NCI-H2227 treated with DMSO at 0.1 percent for 48 hours (cell line): Measurements from ENCODE around the gene HDLBP.

ENCODE experiments used
- DNase-seq: peaks from one replicate; lab custom pipeline; 2025; lab: John Stamatoyannopoulos, UW

Gene HDLBP, protein sequence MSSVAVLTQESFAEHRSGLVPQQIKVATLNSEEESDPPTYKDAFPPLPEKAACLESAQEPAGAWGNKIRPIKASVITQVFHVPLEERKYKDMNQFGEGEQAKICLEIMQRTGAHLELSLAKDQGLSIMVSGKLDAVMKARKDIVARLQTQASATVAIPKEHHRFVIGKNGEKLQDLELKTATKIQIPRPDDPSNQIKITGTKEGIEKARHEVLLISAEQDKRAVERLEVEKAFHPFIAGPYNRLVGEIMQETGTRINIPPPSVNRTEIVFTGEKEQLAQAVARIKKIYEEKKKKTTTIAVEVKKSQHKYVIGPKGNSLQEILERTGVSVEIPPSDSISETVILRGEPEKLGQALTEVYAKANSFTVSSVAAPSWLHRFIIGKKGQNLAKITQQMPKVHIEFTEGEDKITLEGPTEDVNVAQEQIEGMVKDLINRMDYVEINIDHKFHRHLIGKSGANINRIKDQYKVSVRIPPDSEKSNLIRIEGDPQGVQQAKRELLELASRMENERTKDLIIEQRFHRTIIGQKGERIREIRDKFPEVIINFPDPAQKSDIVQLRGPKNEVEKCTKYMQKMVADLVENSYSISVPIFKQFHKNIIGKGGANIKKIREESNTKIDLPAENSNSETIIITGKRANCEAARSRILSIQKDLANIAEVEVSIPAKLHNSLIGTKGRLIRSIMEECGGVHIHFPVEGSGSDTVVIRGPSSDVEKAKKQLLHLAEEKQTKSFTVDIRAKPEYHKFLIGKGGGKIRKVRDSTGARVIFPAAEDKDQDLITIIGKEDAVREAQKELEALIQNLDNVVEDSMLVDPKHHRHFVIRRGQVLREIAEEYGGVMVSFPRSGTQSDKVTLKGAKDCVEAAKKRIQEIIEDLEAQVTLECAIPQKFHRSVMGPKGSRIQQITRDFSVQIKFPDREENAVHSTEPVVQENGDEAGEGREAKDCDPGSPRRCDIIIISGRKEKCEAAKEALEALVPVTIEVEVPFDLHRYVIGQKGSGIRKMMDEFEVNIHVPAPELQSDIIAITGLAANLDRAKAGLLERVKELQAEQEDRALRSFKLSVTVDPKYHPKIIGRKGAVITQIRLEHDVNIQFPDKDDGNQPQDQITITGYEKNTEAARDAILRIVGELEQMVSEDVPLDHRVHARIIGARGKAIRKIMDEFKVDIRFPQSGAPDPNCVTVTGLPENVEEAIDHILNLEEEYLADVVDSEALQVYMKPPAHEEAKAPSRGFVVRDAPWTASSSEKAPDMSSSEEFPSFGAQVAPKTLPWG (N-terminal part only)

DNA sequence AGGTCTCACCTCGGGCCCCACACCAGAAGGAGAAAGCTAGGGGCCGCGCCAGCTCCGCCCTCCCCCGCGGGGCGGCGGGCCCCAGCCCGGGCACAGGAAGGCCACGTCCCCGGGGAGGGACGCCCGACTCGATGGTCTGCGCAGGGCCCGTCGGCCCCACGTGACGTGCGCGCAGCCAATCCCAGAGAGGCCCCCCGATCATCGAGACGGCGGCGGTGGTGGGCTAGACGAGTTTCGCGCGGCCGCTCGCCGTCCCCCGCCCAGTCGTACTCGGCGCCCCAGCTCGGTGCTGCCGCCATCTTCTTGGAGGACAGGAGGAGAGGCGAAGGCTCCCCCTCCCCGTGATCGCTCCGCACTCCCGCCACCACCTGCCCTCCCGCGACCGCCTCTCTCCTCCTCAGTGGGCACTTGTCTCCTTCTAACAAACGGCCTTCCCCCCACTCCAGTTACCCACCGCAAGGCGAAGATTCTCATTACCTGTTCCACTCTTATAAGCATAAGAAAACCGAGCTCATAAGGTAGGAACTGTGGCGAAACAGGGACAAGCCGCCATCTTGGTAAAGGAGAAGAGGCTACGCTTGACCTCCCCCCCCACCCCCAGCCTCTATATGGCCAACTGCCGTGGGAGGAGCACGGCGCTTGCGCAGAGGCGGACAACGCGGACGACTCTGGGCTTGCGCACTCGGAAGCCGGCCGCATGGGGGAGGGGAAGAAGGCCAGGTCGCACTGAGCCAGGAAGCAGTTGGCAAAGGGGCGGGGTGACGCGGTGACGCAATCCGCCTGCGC is at the start of gene HDLBP:
TSS of gene HDLBP (minus strand) at position 580 of the 786 bp plus-strand sequence. CDS start 48,803 bp downstream, outside the sequence.
- DNase-seq: peak; percentile 97

DNA sequence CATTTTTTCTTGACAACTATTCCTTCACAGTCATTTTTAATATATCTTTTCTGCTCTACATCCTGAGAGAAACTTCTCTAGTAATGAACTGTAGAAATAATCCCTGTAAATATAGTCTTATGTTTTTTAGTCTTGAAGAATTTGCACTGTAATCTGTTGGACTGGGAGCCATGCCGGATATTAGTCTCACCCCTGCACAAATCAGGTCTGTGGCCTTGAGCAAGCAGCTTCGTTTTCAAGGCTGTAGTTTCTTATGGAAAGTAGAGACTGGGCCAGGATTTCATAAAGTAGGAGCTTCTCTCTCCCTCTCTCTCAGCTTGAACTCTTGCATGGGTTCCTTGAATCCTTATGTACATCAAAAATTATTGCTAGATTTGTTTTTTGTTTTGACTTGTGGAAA is 49.3 kb upstream of the HDLBP start:
- DNase-seq: no peak

DNA sequence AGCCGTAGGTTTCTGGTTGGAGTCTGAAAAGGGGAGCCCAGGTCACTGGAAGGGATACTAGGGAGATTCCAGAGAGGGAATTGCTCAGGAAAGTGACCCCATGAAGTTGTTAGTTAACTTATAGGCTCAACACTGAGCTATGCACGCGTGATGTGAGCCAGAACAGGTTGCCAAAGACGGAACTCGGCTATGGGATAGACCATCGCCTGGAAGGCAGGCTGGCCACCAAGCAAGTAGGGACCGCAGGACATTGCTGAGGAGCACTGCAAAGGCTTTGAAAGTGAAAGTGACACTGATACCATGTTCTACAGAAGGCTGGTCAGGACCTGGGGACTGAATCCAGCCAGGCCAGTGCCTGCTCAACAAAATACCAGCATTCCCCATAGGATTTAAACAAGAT is 48.0 kb upstream of the HDLBP start:
- no peak for DNase-seq

DNA sequence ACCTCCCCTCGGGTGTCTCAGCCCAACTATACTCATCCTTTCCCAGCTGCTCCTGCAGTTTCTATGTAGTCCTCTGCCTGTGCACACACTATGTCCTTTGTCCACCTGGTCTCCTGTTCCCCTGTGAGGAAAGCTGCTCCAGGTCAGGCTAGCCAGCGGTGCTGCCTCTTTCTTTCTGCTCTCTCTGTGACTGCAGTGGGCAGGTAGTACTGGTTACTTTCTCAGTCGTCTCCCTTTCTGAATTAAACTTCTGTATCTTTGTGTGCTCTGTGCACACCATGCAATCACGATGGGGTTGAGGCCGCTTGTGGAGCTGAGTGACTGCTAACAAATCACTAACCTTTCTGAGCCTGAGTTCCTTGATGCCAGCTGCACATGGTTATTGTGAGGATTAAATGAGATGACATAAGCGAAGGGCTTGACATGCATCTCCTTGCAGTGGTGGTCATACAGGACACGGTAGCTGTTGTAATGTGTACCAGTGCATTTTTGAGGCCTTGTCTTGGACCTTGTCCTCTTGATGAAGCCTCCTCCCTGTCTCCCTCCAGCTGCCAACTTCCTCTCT is 44.1 kb upstream of the HDLBP start:
- DNase-seq: no peak

DNA sequence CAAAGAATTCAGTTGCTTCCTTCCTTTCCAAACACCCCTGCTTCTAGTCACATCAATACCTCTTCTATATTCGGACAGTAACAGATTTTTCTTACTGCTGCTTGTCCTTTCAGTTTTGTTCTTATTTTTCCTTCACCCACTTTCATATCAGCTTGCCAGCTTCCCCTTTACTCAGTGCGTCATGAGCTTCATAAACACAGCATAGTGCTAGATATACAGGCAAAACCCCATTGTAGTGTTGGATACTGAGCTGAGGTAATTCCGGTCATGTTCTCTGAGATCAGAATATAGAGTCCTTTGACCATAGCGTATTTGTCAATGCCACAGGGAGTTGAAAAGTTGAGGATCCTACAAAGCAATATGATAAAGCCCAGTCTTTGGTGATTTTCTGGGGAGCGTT is 43.0 kb upstream of the HDLBP start:
- no peak for DNase-seq

DNA sequence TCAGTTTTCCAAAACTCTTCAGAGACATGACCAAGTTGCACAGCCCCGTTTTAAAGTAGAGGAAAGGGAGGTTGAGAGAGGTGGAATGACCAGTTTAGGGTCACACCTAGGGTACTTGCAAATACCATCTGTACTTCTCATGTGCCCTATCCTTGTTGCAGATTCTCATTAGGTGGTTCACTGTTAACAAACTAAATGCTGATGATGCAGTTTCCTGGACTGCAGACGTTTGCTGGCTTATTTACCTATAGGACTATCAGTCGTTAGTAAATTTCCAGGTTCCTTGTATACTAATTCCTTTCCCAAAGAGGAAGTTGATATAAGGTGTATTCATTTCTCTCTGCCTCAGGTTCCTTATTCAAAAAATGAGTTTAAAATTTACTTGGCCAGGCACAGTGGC is 42.1 kb upstream of the HDLBP start:
- DNase-seq: no peak

DNA sequence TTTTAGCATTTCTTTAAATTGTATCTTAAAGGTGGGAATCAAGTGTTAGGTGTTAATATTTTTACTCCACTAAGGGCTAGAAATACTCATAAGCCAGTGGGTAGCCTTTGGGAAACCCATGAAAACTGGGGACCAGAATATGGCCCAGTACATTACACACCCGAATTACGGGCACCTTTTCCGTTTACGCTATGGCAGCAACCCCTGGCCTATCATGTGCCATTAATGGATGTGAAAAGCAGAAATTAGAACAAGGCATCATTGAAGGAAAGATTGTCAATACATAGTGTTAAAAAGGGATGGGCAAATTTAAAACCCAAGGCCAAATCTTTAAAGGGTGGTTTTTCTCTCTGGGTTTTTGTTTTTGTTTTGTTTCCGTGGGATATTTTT is 41.4 kb upstream of the HDLBP start:
- DNase-seq: no peak

DNA sequence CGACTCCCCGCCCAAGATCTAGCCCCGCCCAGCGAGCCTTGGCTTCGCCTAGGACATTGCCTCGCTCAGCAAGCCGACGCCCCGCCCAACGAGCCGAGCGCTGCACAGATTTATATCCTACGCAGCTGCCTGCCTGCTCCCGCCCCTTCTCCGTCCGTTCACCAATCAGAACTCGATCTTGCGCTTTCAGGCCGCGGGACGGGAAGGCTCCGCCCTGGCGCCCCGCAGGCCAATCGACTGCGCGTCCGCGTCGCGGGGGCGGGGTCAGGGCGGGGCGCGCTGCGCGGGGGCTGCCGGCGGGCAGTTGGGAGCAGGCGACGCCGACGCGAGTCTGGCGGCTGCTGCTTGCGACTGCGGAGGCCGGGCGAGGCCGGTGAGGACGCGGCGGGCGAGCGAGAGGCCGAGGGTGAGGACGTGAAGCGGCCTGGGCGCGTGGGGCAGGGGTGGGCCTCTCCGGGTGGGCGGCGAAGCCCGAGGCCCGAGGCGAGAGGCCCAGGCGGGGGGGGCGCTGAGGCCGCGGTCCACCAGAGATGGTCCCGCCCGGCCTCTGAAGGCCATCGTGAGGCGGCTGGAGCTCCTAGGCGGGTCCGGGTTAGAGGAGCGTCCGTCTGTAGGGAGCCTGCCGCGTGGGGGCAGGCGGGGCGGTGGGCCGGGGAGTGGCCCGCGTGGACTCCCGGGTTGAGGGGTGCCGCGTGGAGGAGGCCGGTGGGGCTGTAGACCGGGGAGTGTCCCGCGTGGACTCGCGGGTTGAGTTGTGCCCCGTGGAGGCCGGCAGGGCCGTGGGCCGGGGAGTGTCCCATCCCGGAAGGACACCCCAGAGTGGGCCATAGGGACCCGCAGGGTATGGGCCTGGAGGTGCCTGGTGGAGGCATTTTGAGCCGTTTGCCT is 40.8 kb upstream of the HDLBP start, which contains the start of gene FARP2:
TSS of gene FARP2 (plus strand) at position 303 of the 888 bp plus-strand sequence. CDS start 16,823 bp downstream, outside the sequence.
- peak; percentile 99 for DNase-seq

DNA sequence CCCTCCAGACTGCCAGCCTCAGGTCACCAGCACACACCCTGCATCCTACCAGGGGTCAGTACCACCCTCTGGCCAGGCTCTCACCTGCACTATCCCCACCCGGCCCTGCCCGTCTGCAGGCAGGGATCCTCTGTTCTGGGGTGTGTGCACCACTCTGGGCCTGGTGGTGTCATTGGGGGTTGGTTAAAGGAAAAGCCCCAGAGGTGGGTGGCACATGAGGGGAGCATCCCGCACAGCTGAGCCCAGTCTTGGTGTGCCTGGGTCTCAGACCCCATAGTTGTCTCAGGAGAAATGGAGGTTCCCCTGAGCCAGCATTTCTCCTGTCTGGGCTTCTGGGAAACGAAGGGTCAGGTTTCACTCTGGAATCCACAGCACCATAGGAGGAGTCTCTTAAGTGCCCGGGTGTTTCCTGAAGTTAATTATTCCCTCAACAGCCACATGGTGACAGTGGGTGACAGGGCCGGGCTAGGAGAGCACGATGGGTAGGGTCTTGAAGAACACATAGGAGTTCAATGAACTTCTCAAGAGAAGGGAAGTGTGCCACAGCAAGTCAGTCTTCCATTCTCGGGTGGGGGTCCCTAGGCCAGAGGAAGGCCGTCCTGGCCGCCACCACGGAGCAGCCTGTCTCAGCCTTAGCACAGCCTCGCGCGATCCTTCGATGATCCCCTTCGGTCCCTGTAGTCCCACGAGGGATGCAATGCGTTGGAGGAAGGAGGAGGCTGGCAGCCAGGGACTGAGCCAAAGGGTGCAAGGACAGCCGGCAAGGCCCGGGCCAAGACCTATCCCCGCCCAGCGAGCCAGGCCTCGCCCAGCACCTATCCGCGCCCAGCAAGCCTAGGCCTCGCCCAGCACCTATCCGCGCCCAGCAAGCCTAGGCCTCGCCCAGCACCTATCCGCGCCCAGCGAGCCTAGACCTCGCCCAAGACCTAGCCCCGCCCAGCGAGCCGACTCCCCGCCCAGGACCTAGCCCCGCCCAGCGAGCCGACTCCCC is 39.5 kb upstream of the HDLBP start:
- peak; percentile 15 for DNase-seq

DNA sequence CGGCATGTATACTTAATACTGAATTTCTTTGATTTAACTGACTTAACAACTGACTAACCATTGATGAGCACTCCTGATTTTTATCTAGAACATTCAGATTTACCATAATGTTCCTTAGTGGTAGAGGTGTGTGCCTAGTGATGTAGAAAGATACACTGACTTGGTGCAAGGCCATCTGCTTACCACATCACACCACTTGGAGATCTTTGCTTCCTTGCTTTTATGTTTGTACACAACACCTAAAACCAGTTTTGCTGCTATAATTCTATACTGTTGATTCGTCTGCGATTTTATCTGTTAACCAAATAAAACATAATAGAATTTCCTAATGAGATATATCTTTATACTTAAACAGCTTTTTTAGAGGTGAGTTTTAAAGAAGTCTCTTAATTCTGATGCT is 36.8 kb upstream of the HDLBP start:
- no peak for DNase-seq

DNA sequence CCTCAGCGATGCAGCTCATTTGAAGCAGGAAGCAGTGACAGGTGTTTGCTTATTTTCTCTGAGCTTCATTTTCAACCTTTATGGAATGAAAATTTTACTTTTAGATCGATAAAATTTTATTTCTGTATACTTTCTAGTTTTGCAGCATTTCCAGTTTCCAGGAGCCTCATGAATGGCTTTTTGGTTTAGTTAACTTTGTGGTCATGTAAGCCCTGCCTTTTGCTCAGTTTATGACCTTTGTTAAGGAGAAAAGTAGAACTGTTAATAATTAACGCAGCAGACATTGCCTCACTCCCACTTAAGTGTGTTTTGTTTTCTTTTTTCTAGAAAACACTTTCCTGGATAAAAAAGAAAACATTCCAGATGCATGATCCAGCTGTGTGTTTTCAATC is 36.2 kb upstream of the HDLBP start:
- no peak for DNase-seq

DNA sequence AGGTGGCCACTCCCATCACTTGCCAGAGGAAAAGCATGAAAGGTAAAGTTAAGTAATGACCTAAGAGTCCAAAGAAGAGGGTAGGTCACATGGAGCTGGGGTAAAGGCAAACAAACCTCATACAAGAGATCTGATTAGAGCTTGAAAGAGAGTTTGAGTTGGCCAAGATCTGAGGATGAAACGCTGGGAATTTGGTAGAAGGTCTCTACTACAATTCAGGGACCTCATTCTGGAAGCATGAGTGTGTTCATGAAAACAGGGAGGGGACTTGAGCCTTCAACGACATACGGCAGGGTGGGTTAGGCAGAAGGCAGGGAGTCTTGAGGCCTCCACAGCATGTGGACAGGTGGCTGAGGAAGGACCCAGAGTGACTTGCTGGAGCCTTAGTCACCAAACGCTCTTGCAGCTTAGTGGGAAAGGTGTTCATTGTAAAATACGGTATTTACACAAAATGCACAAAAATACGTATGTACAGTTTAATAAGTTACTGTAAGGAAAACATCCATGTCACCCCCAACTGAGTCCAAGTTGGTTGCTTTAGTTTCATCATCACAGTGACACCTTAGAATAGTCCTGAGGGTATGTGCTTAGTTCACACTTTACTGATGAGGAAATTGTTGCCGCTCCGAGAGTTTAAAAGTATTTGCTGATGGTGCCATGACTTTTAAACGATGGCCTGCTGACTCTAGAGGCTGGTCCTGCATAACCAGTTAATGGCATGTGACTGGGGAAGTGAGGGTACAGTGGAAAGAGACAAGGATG is 35.6 kb upstream of the HDLBP start:
- DNase-seq: no peak

DNA sequence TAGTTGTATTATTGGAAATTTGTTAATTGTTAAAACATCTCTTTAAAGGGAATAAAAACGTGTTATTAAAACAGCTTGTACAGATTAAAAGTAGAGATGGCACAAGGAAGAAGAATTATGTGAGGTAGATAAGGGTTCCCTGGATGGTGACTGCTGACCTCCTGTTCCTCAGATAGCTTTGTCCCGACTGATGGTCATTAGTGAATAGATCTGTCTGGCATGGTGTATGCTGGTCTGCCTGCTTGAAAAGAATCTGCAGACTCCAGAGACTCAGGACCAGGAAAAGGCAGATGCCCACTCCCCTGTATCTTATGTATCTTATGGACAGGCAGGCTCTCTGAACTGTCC is 35.0 kb upstream of the HDLBP start:
- DNase-seq: no peak

DNA sequence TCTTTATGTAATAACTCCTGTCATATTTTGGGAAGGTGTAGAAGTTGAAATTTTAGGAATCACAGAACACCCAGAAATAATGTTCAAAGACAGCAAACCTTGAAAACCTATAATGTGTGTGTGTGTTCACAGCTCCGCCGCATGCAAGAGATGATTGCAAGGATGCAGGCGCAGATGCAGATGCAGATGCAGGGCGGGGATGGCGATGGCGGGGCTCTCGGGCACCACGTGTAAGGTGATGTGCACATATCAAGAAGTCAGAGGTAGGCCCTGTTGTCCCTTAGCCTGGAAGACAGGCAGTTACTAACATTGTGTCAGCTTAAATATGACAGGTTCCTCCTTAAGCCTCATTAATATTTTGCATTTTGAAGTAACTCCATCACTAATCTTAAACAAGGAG is 34.5 kb upstream of the HDLBP start:
- DNase-seq: no peak

DNA sequence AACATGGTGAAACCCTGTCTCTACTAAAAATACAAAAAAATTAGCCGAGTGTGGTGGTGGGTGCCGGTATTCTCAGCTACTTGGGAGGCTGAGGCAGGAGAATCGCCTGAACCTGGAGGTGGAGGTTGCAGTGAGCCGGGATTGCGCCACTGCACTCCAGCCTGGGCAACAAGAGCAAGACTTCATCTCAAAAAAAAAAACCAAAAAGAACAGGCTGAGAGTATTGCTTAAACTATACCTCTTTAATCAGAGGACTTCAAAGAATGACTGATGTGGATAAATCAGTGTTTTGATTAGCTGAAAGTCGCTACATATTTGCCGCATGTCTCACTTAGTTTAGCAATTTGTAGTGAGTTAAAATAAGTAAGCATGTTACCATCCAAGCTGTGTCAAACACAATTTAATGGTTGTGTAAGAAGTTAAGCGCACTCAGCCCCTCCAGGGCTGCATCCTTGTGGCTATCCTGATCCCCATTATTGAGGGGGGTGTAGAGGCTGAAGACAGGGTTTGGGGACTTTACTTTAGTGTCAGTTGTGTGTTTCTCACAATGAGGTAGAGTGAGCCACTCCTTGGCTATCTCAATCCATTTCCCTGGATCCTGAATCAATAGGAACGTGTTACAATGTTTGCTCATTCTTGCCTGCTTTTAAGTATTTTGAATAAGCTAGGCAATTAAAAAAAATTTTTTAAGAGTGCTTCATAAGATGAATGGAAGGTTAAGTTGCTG is 29.6 kb upstream of the HDLBP start:
- DNase-seq: no peak

DNA sequence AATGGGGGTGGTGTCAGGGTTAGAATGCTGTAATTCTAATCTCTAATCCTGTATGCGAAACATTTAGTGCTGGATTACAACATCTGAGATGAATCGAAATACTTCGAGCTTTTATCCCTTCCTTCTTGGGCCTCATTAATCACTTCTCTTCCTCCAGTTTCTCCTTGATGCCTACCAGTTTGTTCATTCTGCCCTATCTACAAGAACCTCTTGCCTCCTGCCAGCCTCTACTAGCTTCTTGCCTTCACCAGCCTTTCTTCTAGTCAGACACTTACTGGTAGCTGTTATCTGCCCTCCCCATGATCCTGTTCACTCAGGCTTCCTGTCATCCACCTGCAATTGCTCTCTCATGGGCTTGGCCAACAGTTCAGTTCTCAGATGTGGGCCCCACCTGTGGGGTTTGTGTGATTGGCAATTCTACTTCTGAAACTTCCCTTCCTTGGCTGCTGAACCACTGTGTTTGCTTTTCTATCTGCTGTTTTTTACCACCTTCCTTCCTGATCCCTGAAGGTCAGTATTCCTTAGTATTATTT is 25.2 kb upstream of the HDLBP start:
- DNase-seq: no peak
